Transverse colon (tissue), 4 donors: ENCODE results near the gene EML6. TPM values are rescaled to one million over a fixed set of nuclear protein-coding genes. Genes with fewer than 3 reads are reported as not detected.

Experiments used
- DNase-seq: peaks from one replicate; pipeline ENCODE4 v3.0.0-alpha.2; 2019
- H3K27ac ChIP-seq, 4 donors: fragments of 200-600 bp; sonication (generic); 2 replicates each; pipeline ENCODE4 v1.5.1; 2016 to 2018; ENCODE audit warnings: inconsistent platforms in 4 of 4
- H3K27me3 ChIP-seq: fragments of 200-600 bp; sonication (generic); 2 replicates; pipeline ENCODE4 v1.5.1; 2017; ENCODE audit warnings: inconsistent platforms
- H3K36me3 ChIP-seq, 4 donors: fragments of 200-600 bp; sonication (generic); 2 replicates each; pipeline ENCODE4 v1.5.1; 2017 to 2019; ENCODE audit warnings: inconsistent platforms in 4 of 4
- H3K4me1 ChIP-seq, 4 donors: fragments of 200-600 bp; sonication (generic); 2 replicates each; pipeline ENCODE4 v1.5.1; 2017 to 2020; ENCODE audit warnings: inconsistent platforms in 4 of 4
- H3K4me3 ChIP-seq, 4 donors: fragments of 200-600 bp; sonication (generic); 1 replicate in 1 of 4; 2 replicates in 3 of 4; pipeline versions ENCODE4 v1.5.1 to v1.6.1; 2017 to 2019; ENCODE audit warnings: inconsistent platforms in 4 of 4
- H3K9me3 ChIP-seq, 2 donors: fragments of 200-600 bp; sonication (generic); 2 replicates each; pipeline ENCODE4 v1.5.1; 2017 to 2019; ENCODE audit warnings: inconsistent platforms in 2 of 2
- CTCF ChIP-seq, 5 experiments: fragments of 200-600 bp in 3 of 5; fragments of 450-650 bp in 2 of 5; sonication (generic) in 3 of 5; IDR thresholded peaks; 1 replicate in 2 of 5; 2 replicates in 3 of 5; pipeline ENCODE4 v1.5.1; 2016 to 2017; ENCODE audit warnings: antibody characterized with exemption in 5 of 5, inconsistent platforms in 3 of 5, mild to moderate bottlenecking in 2 of 5, moderate library complexity in 1 of 5
- EP300 ChIP-seq: sonication (generic); formaldehyde crosslinking; IDR thresholded peaks from one replicate; pipeline ENCODE4 v1.6.1; 2017; ENCODE audit warnings: antibody characterized with exemption, low read depth
- POLR2A ChIP-seq: fragments of 450-650 bp; IDR thresholded peaks from one replicate; pipeline ENCODE4 v1.6.1; 2016; ENCODE audit warnings: antibody characterized with exemption, mild to moderate bottlenecking, moderate library complexity
- POLR2AphosphoS5 ChIP-seq, 3 donors: sonication (generic); formaldehyde crosslinking; IDR thresholded peaks; one replicate each; pipeline ENCODE4 v1.6.1; 2016; ENCODE audit warnings: antibody characterized with exemption in 3 of 3
- WGBS, 2 donors: methylation state at CpG; one replicate each; pipeline ENCODE4 v1.1.5; 2018; ENCODE audit warnings: low coverage in 1 of 2; 5-methylcytosine and 5-hydroxymethylcytosine counted together
- in situ Hi-C, 4 donors: fragments of 200-750 bp; cut with MboI; loops; one replicate each; pipeline versions ENCODE4 v1.15.0 to v1.15.1; 2017; ENCODE audit warnings: low sequenced_read_pairs in 3 of 4, low pct_ligation_motif_present in 1 of 4, low pct_unique_long_range_greater_than_20kb in 1 of 4
- intact Hi-C: fragments of 100-400 bp; cut with DNase I; formaldehyde crosslinking; loops from one replicate; pipeline ENCODE4 v1.15.1; 2023; ENCODE audit warnings: low total_unique reads
- total RNA-seq, 4 donors: library from RNA; depleted of rRNA; stranded (reverse); fragments of >200 nt; gene quantifications; one replicate each; pipeline ENCODE4 v1.1.0, GENCODE V29; 2016

The EML6 gene
- total RNA-seq, 4 donors from 2014 or later, result 1.5 to 8.2 (median 3.4) TPM

- DNase-seq, result no peak
- no peaks in the 10 kb centered on the region for H3K27me3 ChIP-seq
- H3K4me3 ChIP-seq, result no peak overlapping the region
- no peaks in the 10 kb centered on the region for H3K36me3 ChIP-seq
- in situ Hi-C loops, result loop anchor here in 2 of 4 donors (10.0 to 25.0 kb wide), 2 partner anchors 268 to 280 kb away; no protein-coding TSS in a partner anchor
- H3K27ac ChIP-seq, result no peak overlapping the region
- no peaks in the 10 kb centered on the region for H3K4me1 ChIP-seq
- no peak for TF ChIP-seq POLR2A
- no peak for TF ChIP-seq POLR2AphosphoS5 (IDR thresholded peaks at IDR 0.05)
- TF ChIP-seq EP300, result no peak
- no peak for TF ChIP-seq CTCF (IDR thresholded peaks at IDR 0.05)
- intact Hi-C loops, result no loop called here
- 90 to 100% methylated on average over 2 to 3 of the region's 3 CpGs for WGBS, 2 donors
- peaks cover 0 to 6% of the 10 kb centered on the region in 2 donors for H3K9me3 ChIP-seq
Observed at GRCh38 chr2:54894467-54894866, 171.0 kb downstream of the EML6 start.

GRCh38 chr2:54895730-54896129 is 172.3 kb downstream of the EML6 start:
- in situ Hi-C loops, result loop anchor here in 2 of 4 donors (10.0 to 25.0 kb wide), 2 partner anchors 267 to 279 kb away; no protein-coding TSS in a partner anchor

DNA sequence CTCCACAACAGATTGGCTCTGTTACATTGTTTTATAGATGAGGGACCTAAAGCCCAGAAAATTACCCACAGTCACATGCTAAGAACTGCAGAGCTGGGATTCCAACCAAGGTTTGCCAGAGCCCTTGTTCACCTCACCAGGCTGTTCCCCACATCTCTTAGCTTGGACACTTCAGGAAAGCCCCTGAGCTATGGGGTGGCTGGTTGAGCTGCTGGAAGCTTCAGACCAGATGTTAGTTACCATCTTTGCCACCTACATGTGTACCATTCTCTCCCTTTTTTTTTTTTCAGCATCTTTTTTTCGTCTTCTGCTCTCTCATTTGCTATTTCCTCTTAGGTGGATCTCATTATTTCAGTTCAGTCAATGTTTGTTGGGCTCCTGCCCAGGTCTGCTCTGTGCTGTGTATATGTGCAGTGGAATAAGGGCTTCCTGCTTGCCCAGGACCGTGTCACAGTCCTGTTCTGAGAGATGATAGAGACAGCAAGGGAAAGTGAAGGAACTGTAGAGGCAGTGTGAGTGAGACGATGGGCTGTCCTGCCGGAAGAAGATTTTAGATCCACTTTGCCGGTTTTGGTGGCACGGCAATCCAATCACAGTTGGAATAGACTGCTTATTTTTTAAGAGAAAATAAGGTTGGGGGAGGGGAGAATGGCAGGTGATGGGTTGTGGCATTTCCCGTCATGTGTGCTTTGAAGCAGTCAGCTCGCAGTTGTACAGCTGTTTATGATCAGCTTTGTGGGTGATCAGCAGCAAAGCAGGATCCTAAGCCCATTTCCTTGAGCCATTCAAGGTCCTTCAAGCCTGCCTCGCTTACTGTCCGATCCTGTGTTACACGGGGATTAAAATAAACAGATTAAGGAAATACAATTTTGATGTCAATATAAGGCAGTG is 174.2 kb downstream of the EML6 start:
- peaks cover 0 to 6% of the 10 kb centered on the region in 2 donors for H3K9me3 ChIP-seq
- no peak for TF ChIP-seq POLR2AphosphoS5 (IDR thresholded peaks at IDR 0.05)
- no peak for TF ChIP-seq CTCF (IDR thresholded peaks at IDR 0.05)
- no peak for TF ChIP-seq POLR2A
- no peak for TF ChIP-seq EP300
- H3K27me3 ChIP-seq, result no peaks in the 10 kb centered on the region
- no peak for DNase-seq
- in situ Hi-C loops, result loop anchor here in 2 of 4 donors (10.0 to 25.0 kb wide), 2 partner anchors 265 to 277 kb away; no protein-coding TSS in a partner anchor
- intact Hi-C loops, result no loop called here
- peaks cover 0 to 3% (median 0%) of the 10 kb centered on the region in 4 donors for H3K4me1 ChIP-seq
- H3K4me3 ChIP-seq, result no peak overlapping the region
- no peak overlapping the region for H3K27ac ChIP-seq
- no peaks in the 10 kb centered on the region for H3K36me3 ChIP-seq
- WGBS, 2 donors, result 55 to 68% methylated on average over 4 to 11 of the region's 11 CpGs

More at GRCh38 chr2:54895730-54896129, 172.3 kb downstream of the EML6 start:
- DNase-seq, result no peak
- intact Hi-C loops, result no loop called here
- H3K27ac ChIP-seq, result no peak overlapping the region
- no peak for TF ChIP-seq EP300
- TF ChIP-seq POLR2AphosphoS5 (IDR thresholded peaks at IDR 0.05), result no peak
- no peak for TF ChIP-seq POLR2A
- no peak for TF ChIP-seq CTCF (IDR thresholded peaks at IDR 0.05)
- H3K9me3 ChIP-seq, result peaks cover 0 to 6% of the 10 kb centered on the region in 2 donors
- H3K4me3 ChIP-seq, result no peak overlapping the region
- no peaks in the 10 kb centered on the region for H3K36me3 ChIP-seq
- H3K27me3 ChIP-seq, result no peaks in the 10 kb centered on the region
- 100% methylated on average over 1 of the region's 1 CpG for WGBS, 2 donors
- H3K4me1 ChIP-seq, result peaks cover 0 to 3% (median 0%) of the 10 kb centered on the region in 4 donors

GRCh38 chr2:54898456-54899226 is 175.2 kb downstream of the EML6 start:
- no peaks in the 10 kb centered on the region for H3K36me3 ChIP-seq
- WGBS, 2 donors, result 86 to 92% methylated on average over 7 of the region's 7 CpGs
- intact Hi-C loops (no loop called here), in situ Hi-C loops (loop anchor here in 2 of 4 donors (10.0 to 25.0 kb wide), 2 partner anchors 264 to 276 kb away; no protein-coding TSS in a partner anchor)
- H3K27ac ChIP-seq, result no peak overlapping the region
- TF ChIP-seq POLR2AphosphoS5 (IDR thresholded peaks at IDR 0.05) (no peak), EP300 (no peak), CTCF (IDR thresholded peaks at IDR 0.05) (no peak)
- H3K4me1 ChIP-seq, result peaks cover 1 to 7% (median 3%) of the 10 kb centered on the region in 4 donors
- no peak overlapping the region for H3K4me3 ChIP-seq
- H3K27me3 ChIP-seq, result no peaks in the 10 kb centered on the region
- peaks cover 0 to 6% of the 10 kb centered on the region in 2 donors for H3K9me3 ChIP-seq
- no peak for DNase-seq
